Ishikawa (cell line): Measurements from ENCODE around the gene MB.

Experiments
- CEBPB ChIP-seq: IDR thresholded peaks from 2 replicates; pipeline ENCODE4 v1.6.1; 2012
- CREB1 ChIP-seq: IDR thresholded peaks from 2 replicates; pipeline ENCODE4 v1.6.1; 2012; ENCODE audit warnings: low read depth
- EGR1 ChIP-seq: IDR thresholded peaks from 2 replicates; pipeline ENCODE4 v1.6.1; 2012
- EP300 ChIP-seq: IDR thresholded peaks from 2 replicates; pipeline ENCODE4 v1.6.1; 2012; ENCODE audit warnings: borderline replicate concordance
- FOXM1 ChIP-seq: IDR thresholded peaks from 2 replicates; pipeline ENCODE4 v1.6.1; 2012; ENCODE audit warnings: low read depth, borderline replicate concordance
- MAX ChIP-seq: IDR thresholded peaks from 2 replicates; pipeline ENCODE4 v1.6.1; 2012
- NFIC ChIP-seq: IDR thresholded peaks from 2 replicates; pipeline ENCODE4 v1.6.1; 2012
- RAD21 ChIP-seq: IDR thresholded peaks from 2 replicates; pipeline ENCODE4 v1.6.1; 2012; ENCODE audit warnings: low read depth
- REST ChIP-seq: IDR thresholded peaks from 2 replicates; pipeline ENCODE4 v1.6.1; 2012; ENCODE audit warnings: low read depth, mild to moderate bottlenecking
- TAF1 ChIP-seq: IDR thresholded peaks from 2 replicates; pipeline ENCODE4 v1.6.1; 2012; ENCODE audit warnings: low read depth, mild to moderate bottlenecking
- TCF12 ChIP-seq: IDR thresholded peaks from 2 replicates; pipeline ENCODE4 v1.6.1; 2012; ENCODE audit warnings: low read depth
- TEAD4 ChIP-seq: IDR thresholded peaks from 2 replicates; pipeline ENCODE4 v1.6.1; 2012
- USF1 ChIP-seq: IDR thresholded peaks from 2 replicates; pipeline ENCODE4 v1.6.1; 2012
- YY1 ChIP-seq: IDR thresholded peaks from 2 replicates; pipeline ENCODE4 v1.6.1; 2012; ENCODE audit warnings: low read depth
- ZBTB7A ChIP-seq: IDR thresholded peaks from 2 replicates; pipeline ENCODE4 v1.6.1; 2012; ENCODE audit warnings: low read depth

MB gene

GRCh38 chr22:35609261-35609660 is 7.9 kb downstream of the MB start:
- no peak for TF ChIP-seq EGR1
- no peak for TF ChIP-seq TAF1
- TF ChIP-seq REST: no peak
- no peak for TF ChIP-seq YY1
- TF ChIP-seq FOXM1: no peak
- no peak for TF ChIP-seq CREB1
- no peak for TF ChIP-seq ZBTB7A
- TF ChIP-seq NFIC: no peak
- TF ChIP-seq TEAD4: no peak

GRCh38 chr22:35608088-35608487 is 9.0 kb downstream of the MB start:
- TF ChIP-seq ZBTB7A: no peak
- TF ChIP-seq TAF1: no peak

GRCh38 chr22:35606916-35607315 is 10.2 kb downstream of the MB start:
- TF ChIP-seq CEBPB (no peak), FOXM1 (no peak), YY1 (no peak), TAF1 (no peak), MAX (no peak), REST (no peak), EP300 (no peak), ZBTB7A (no peak), EGR1 (no peak), USF1 (no peak), NFIC (no peak)

- TF ChIP-seq TAF1: no peak
- no peak for TF ChIP-seq TCF12
- TF ChIP-seq FOXM1: no peak
- TF ChIP-seq CEBPB: no peak
- no peak for TF ChIP-seq ZBTB7A
- no peak for TF ChIP-seq RAD21
- no peak for TF ChIP-seq CREB1
- TF ChIP-seq REST: no peak
- no peak for TF ChIP-seq USF1
- no peak for TF ChIP-seq EGR1
- TF ChIP-seq NFIC: no peak
These were observed 11.2 kb downstream of the MB start for GRCh38 chr22:35605851-35606481.

- TF ChIP-seq NFIC (no peak), FOXM1 (no peak), TCF12 (no peak)
These were observed 11.8 kb downstream of the MB start for GRCh38 chr22:35605369-35605680.
